Measurements from ENCODE around the gene ADGB.

- no peak for TF ChIP-seq CTCF (conservative IDR thresholded peaks at IDR 0.05 in 1 of 2, IDR thresholded peaks at IDR 0.05 in 1 of 2; ENCODE audit: low read depth in 1 of 2, low read length in 2 of 2)
- no peak for TF ChIP-seq EZH2 (IDR thresholded peaks at IDR 0.05; ENCODE audit: low read length, missing control alignments)
These were observed 207.0 kb downstream of the ADGB start for GRCh38 chr6:146805546-146806325.

Data from fibroblast of lung (primary cell).